Body of pancreas (tissue), 4 donors: ENCODE data around the gene FOXI3. TPM values are rescaled to one million over a fixed set of nuclear protein-coding genes. Genes with fewer than 3 reads are reported as not detected.

Source experiments
- ATAC-seq: fragments of 150-250 bp; one replicate; pipeline ENCODE4 v1.9.1; 2016
- DNase-seq, 4 donors: peaks; one replicate each; pipeline ENCODE4 v3.0.0-alpha.2; 2019
- H3K27ac ChIP-seq, 4 donors: fragments of 200-600 bp; sonication (generic); 1 replicate in 3 of 4; 2 replicates in 1 of 4; pipeline versions ENCODE4 v1.5.1 to v1.6.1; 2016 to 2019; ENCODE audit warnings: mild to moderate bottlenecking in 1 of 4, mixed read lengths in 1 of 4, moderate library complexity in 1 of 4
- H3K27me3 ChIP-seq, 2 donors: fragments of 200-600 bp; sonication (generic); one replicate each; pipeline ENCODE4 v1.6.0; 2016; ENCODE audit warnings: mild to moderate bottlenecking in 1 of 2
- H3K36me3 ChIP-seq, 2 donors: fragments of 200-600 bp; sonication (generic); replicated peaks in 1 of 2; 2 replicates each; pipeline ENCODE4 v1.5.1; 2016; ENCODE audit warnings: low read depth in 2 of 2; ENCODE audit not compliant: insufficient read depth in 1 of 2
- H3K4me1 ChIP-seq: fragments of 200-600 bp; sonication (generic); one replicate; pipeline ENCODE4 v1.6.0; 2016
- H3K4me3 ChIP-seq, 2 donors: fragments of 200-600 bp; sonication (generic); 1 replicate in 1 of 2; 2 replicates in 1 of 2; pipeline ENCODE4 v1.5.1; 2016 to 2019
- H3K9me3 ChIP-seq, 3 donors: fragments of 200-600 bp; sonication (generic); 1 replicate in 2 of 3; 2 replicates in 1 of 3; pipeline ENCODE4 v1.5.1; 2016
- CTCF ChIP-seq, 7 experiments: fragments of 450-650 bp in 4 of 7; fragments of 200-600 bp in 3 of 7; sonication (generic) in 3 of 7; IDR thresholded peaks; one replicate each; pipeline ENCODE4 v1.5.1; 2016 to 2019; ENCODE audit warnings: antibody characterized with exemption in 7 of 7
- POLR2A ChIP-seq, 3 donors: fragments of 450-650 bp; IDR thresholded peaks; one replicate each; pipeline ENCODE4 v1.6.1; 2016; ENCODE audit warnings: antibody characterized with exemption in 3 of 3, mild to moderate bottlenecking in 2 of 3
- WGBS, 2 donors: methylation state at CpG; one replicate each; pipeline ENCODE4 v1.1.5; 2017; 5-methylcytosine and 5-hydroxymethylcytosine counted together
- intact Hi-C: fragments of 100-400 bp; cut with DNase I; formaldehyde crosslinking; loops from one replicate; pipeline ENCODE4 v1.15.1; 2023
- total RNA-seq, 2 donors: library from RNA; depleted of rRNA; stranded (reverse); fragments of >200 nt; gene quantifications; one replicate each; pipeline ENCODE4 v1.1.0, GENCODE V29; 2016

FOXI3 gene
- total RNA-seq, 2 donors from 2014 or later = not detected

- intact Hi-C loops = no loop called here
- Histone ChIP-seq H3K27ac (no peak overlapping the region), H3K36me3 (no peaks in the 10 kb centered on the region), H3K4me3 (no peak overlapping the region), H3K4me1 (no peaks in the 10 kb centered on the region), H3K27me3 (no peaks in the 10 kb centered on the region), H3K9me3 (no peaks in the 10 kb centered on the region)
- ATAC-seq (no peak), DNase-seq (no peak)
- WGBS, 2 donors = 56 to 59% methylated on average over 11 of the region's 11 CpGs
- no peak for TF ChIP-seq CTCF (IDR thresholded peaks at IDR 0.05)
- TF ChIP-seq POLR2A (IDR thresholded peaks at IDR 0.05) = no peak
These were observed 18.8 kb upstream of the FOXI3 start for GRCh38 chr2:88471083-88471942.

DNA sequence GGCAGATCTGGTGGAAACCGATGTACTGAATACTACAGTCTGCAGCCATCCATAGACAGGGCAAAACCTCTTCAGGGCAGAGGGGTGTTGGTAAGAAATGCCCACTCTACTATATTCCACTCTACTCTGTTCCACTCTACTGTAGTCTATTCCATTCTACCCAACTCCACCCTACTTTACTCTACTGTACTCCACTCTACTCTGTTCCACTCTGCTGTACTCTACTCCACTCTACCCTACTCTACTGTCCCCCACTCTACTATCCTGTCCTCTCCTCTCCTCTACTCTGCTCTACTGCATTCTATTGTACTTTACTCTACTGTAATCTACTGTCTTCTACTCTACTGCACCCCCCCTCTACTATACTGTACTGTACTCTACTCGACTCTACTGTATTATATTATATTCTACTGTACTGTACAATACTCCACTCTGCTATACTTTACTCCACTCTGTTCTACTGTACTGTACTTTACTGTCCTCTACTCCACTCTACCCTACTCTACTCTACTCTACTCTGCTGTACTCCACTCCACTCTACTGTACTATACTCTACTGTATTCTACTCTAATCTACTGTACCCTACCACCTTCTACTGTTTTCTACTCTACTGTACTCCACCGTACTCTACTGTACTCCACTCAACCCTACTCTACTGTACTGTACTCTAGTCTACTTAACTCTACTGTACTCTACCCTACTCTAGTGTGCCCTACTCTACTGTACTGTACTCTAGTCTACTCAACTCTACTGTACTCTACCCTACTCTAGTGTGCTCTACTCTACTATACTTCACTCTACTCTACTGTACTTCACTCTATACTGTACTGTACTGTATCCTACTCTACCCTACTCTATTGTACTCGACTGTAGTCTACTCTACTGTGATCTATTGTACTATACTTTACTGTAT lies 17.0 kb upstream of the FOXI3 start:
- no peak for TF ChIP-seq CTCF (IDR thresholded peaks at IDR 0.05)
- TF ChIP-seq POLR2A (IDR thresholded peaks at IDR 0.05) = no peak
- H3K36me3 ChIP-seq = no peaks in the 10 kb centered on the region
- ATAC-seq (no peak), DNase-seq (no peak)
- H3K4me3 ChIP-seq = no peak overlapping the region
- no peak overlapping the region for H3K27ac ChIP-seq
- H3K4me1 ChIP-seq = no peaks in the 10 kb centered on the region
- H3K27me3 ChIP-seq = no peaks in the 10 kb centered on the region
- 79 to 85% methylated on average over 4 of the region's 4 CpGs for WGBS, 2 donors
- no peaks in the 10 kb centered on the region for H3K9me3 ChIP-seq
- intact Hi-C loops = no loop called here

- WGBS, 2 donors = 82% methylated on average over 5 of the region's 5 CpGs
- Histone ChIP-seq H3K36me3 (no peaks in the 10 kb centered on the region), H3K4me3 (no peak overlapping the region), H3K27me3 (no peaks in the 10 kb centered on the region), H3K27ac (no peak overlapping the region), H3K4me1 (no peaks in the 10 kb centered on the region), H3K9me3 (no peaks in the 10 kb centered on the region)
- DNase-seq (no peak), ATAC-seq (no peak)
- intact Hi-C loops = no loop called here
- TF ChIP-seq POLR2A (IDR thresholded peaks at IDR 0.05) (no peak), CTCF (IDR thresholded peaks at IDR 0.05) (no peak)
These were observed 11.7 kb upstream of the FOXI3 start for GRCh38 chr2:88464153-88464552.

GRCh38 chr2:88458633-88459032 lies 6.1 kb upstream of the FOXI3 start:
- intact Hi-C loops = no loop called here
- TF ChIP-seq POLR2A (IDR thresholded peaks at IDR 0.05) (no peak), CTCF (IDR thresholded peaks at IDR 0.05) (no peak)
- Histone ChIP-seq H3K27me3 (peaks cover 0 to 8% of the 10 kb centered on the region in 2 donors), H3K9me3 (no peaks in the 10 kb centered on the region), H3K36me3 (no peaks in the 10 kb centered on the region), H3K4me3 (no peak overlapping the region), H3K4me1 (no peaks in the 10 kb centered on the region), H3K27ac (no peak overlapping the region)
- DNase-seq = no peak
- WGBS, 2 donors = 17 to 65% methylated on average over 1 of the region's 1 CpG
- no peak for ATAC-seq
